HK-2 (cell line): ENCODE data around the gene LYPD6.
"Not testable (repeated sequence)": the region's sequence is repeated elsewhere in the genome, so short reads cannot be mapped to it uniquely, and the experiment has no call there.

ENCODE experiments used
- DNase-seq: peaks from one replicate; pipeline ENCODE4 v3.0.0-alpha.2; 2018; ENCODE audit not compliant: unreplicated experiment

LYPD6 gene

DNA sequence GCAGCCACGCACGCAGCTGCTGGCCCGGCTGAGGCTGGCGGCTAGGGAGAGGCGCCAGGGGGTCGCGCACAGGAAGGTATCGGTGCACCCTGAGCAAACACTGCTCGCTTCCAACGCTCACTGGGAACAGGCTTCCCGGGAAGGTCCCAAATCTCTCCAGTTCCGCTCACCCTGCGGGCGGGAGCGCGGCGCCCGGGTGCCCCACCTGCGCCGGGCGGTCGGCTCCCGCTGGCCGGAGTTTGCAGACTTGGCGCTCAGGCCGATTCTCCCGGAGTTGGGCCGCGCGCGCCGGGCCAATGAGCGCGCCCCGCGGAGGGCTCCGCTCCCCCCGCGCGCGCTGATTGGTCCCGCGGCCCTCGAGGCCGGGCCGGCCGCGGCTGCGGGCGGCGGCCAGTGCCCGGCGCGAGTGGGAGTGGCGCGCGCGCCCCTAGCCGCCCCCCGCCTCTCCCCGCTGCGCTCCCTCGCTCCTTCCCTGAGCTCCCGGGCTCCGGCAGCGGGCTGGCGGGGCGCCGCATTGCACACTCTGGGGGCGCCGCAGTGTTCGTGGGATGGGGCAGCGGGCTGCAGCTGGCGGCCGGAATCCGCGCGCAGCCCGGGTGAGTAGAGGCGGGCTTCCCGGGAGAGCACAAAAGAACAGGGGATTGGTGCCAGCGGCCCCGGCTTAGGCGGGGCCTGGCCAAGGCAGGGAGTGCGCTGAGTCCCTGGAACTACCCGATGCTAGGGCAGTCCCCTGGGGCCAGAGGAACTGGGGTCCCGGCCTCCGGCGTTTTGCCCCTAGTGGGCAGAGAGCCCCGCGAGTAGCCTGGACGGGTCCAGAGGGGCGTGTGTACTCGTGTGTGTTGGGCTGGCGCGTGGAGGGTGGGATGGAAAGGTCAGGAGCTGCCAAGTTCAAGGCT lies at the start of gene LYPD6:
TSS of gene LYPD6 (plus strand) at position 461 of the 896 bp plus-strand sequence. CDS start 107,122 bp downstream, outside the sequence.
- DNase-seq: peak; percentile 73

GRCh38 chr2:149281441-149281840 lies 48.9 kb upstream of the LYPD6 start:
- no peak for DNase-seq

- no peak for DNase-seq
Observed at GRCh38 chr2:149290662-149291061, 39.7 kb upstream of the LYPD6 start.

DNA sequence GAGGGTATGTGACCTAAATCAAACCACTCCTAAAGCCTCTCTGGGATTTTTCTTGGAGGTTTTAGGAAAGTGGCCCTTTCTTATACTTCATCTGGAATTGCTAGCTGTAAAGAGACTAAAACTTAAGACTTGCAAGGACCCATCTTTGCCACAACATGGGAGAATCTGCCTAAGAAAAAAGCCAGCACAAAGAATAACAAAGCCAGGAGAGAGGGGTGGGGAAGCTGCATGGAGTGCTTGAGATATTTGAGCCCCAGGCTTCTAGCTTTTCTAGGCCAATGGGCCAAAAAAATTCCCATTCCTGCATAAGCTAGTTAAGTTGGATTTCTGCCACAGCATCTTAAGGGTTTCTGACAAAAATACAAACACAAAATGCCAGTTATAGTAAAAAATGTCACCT lies 38.5 kb upstream of the LYPD6 start:
- DNase-seq: no peak

- DNase-seq: no peak
Observed at GRCh38 chr2:149296031-149296430, 34.4 kb upstream of the LYPD6 start.

GRCh38 chr2:149307014-149307413 lies 23.4 kb upstream of the LYPD6 start:
- DNase-seq: no peak

DNA sequence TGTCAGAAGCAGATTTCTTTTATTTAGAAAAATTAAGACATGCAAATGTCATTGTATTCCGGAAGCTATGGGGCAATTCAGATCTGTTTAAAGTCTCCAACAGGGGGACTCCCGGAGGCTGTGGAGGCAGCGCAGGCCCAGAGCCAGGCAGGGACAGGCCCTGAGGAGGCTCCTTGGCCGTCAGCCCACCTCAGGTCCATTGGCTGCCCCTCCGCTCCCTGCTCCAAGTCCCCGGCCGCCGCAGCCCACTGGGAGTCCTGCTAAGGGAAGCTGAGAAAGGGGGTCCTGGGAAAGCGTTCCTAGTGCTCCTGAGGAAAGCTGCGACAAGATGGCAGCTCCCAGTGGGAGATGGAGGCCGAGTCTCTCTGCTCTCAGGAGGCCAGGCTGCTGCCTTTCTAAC lies 20.0 kb upstream of the LYPD6 start:
- no peak for DNase-seq

DNA sequence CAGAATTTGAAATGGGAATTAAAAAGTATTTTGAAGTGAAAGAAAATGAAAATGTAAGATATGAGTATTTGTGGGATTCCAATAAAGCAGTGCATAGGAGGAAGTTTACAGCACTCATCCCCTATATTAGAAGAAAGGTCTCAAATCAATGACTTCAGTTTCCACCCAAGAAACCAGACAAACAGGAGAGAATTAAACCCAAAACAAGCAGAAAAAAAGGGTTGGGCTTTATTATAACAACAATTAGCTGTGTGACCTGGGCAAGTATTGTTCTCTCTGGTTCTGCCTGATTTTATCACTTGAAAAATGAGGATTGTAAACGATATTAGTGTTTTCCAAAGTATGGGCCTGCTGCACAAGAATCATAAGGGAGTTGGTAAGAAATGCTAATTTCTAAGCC lies 18.3 kb upstream of the LYPD6 start:
- DNase-seq: no peak

- DNase-seq: peak; percentile 4
Observed at GRCh38 chr2:149313512-149313972, 16.8 kb upstream of the LYPD6 start.

- no peak for DNase-seq
Observed at GRCh38 chr2:149314687-149315086, 15.7 kb upstream of the LYPD6 start.

DNA sequence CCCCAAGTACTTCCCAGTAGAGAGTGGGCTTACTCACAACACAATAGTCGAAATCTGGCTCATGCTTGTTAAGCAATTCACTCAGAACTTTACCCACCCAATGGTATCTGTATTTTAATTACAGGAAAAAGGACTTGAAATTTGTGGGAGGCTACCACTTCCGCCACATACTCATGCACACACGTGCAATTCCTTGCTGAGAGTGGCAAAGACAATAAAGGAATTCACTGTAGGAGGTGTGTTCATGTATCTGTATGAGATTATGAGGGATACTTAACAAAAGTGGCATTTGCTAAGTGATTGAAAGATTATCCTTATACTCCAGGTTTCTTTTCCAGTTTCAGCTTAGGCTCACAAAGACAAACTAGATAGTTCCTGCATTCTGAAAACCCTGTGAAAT lies 14.9 kb upstream of the LYPD6 start:
- no peak for DNase-seq

DNA sequence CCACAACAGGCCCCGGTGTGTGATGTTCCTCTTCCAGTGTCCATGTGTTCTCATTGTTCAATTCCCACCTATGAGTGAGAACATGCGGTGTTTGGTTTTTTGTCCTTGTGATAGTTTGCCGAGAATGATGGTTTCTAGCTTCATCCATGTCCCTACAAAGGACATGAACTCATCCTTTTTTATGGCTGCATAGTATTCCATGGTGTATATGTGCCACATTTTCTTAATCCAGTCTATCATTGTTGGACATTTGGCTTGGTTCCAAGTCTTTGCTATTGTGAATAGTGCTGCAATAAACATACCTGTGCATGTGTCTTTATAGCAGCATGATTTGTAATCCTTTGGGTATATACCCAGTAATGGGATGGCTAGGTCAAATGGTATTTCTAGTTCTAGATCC lies 11.8 kb upstream of the LYPD6 start:
- DNase-seq: not testable (repeated sequence)

DNA sequence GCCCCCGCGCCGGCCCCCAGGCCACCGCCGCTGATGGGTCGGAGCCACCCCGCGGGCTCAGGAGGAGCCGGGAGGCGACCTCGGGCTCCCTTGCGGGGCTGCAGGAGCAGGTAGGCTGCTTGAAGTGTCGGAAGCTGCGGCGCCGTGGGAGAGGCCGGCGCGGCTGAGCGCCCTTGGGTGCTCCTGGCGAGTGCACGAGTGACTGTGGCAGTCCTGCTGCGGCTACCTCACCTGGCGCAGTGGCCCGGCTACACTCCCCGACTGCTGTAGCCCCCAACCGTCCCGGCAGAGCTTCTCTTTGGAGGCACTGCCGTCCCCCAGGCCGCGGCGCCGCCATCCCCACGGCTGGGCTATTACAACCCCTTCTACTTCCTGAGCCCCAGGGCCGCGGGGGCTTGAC lies 10.0 kb upstream of the LYPD6 start:
- DNase-seq: no peak

GRCh38 chr2:149329068-149329467 lies 1.3 kb upstream of the LYPD6 start:
- DNase-seq: peak; percentile 36

- DNase-seq: peak; percentile 74
Observed at GRCh38 chr2:149329489-149330126, 779 bp upstream of the LYPD6 start.

GRCh38 chr2:149331023-149331400 lies 625 bp downstream of the LYPD6 start:
- no peak for DNase-seq

DNA sequence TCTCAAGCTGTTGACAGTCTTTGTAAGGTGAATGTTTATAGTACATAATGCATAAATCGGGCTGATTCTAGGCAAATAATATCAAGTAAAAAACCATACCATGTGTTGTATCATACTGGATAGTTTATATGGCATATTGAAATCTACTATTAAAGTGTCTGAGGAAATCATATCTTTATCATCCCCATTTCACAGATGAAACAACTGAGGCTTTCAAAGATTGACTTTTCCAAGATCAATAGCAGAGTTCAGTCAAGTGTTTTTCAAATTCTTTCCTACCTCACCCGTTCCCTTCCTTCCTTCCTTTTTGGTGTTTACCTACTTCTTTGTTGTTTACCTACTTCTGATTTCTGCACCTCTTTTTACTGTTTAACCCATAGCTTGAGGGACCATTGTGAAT lies 2.0 kb downstream of the LYPD6 start:
- no peak for DNase-seq

- DNase-seq: no peak
Observed at GRCh38 chr2:149333636-149334035, 3.2 kb downstream of the LYPD6 start.

DNA sequence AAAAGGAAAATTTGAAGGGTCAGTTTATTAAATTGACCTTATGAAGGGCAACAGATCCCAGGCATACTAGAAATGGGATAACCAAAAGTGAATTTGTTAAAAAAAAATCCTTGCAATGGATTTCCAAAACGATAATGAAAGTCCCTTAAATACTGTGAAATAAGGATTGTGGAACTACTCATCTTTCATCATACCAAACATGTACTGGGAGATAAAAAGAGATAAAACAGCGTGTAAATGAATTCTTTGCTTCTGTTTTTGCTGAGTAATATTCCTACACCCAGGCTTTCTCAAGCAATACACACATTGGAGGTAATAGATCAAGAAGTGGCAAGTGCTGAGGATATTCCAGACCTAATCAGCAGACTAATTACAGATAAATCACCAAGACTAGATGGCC lies 3.8 kb downstream of the LYPD6 start:
- DNase-seq: no peak

- no peak for DNase-seq
Observed at GRCh38 chr2:149339324-149339723, 8.9 kb downstream of the LYPD6 start.

DNA sequence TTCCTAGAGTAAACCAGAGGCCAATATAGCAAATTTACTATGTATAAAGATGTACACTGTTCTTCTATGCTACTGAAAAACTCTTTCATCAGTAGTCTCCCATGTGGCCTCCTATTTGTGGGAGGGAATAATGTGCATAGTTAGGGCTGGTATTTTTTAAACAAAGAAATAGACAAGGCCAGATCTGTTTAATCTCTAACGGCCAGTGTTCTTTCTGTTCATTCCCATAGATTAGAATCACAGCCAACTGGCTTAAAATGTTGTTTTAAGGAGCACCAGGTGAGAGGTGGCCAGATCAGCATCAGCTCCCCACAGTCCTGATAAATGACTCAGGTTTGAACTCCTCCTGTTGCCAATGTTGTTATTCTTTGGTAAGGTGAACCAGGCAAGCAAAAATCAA lies 12.1 kb downstream of the LYPD6 start:
- DNase-seq: no peak

- DNase-seq: no peak
Observed at GRCh38 chr2:149344105-149344504, 13.7 kb downstream of the LYPD6 start.

DNA sequence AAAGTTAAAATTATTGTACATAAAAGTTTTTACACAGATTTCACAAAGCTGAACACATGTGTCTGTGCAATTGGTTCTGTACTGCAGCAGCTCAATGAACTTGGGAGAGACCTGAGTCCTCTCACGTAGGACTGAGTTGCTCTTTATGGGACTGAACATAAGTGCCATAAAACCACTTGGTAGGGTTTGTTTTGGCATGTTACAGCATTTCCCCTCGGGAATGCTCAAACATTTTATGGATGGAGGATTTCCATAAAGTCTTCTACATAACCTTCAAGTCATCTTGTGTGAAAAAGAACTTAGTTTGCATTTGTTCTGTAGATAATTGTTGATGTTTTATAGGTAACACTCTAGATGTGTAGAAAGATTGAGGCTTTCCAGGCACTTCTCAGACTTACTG lies 15.9 kb downstream of the LYPD6 start:
- no peak for DNase-seq
